ENCODE results near the gene PWWP2A.

PWWP2A gene

GRCh38 chr5:160166069-160166972 lies 47.1 kb upstream of the PWWP2A start:
- TF ChIP-seq CTCF (IDR thresholded peaks at IDR 0.05; ENCODE audit: insufficient read depth, low read length) (no peak), SPI1 (IDR thresholded peaks at IDR 0.05; ENCODE audit: borderline replicate concordance, low read depth) (no peak), REST (IDR thresholded peaks at IDR 0.05; ENCODE audit: insufficient replicate concordance, low read depth) (no peak), GABPA (IDR thresholded peaks at IDR 0.05; ENCODE audit: low read depth) (no peak), POLR2AphosphoS5 (IDR thresholded peaks at IDR 0.05; ENCODE audit: low read depth) (no peak)
- Histone ChIP-seq H3K4me3 (replicated peaks; ENCODE audit: insufficient read depth, low read length) (no peak overlapping the region), H3K27ac (replicated peaks) (no peak overlapping the region)

GRCh38 chr5:160165137-160166068 lies 46.2 kb upstream of the PWWP2A start:
- Histone ChIP-seq H3K4me3 (replicated peaks; ENCODE audit: insufficient read depth, low read length) (no peak overlapping the region), H3K27me3 (ENCODE audit: insufficient read depth, poor library complexity, severe bottlenecking) (no peaks in the 10 kb centered on the region), H3K27ac (replicated peaks) (no peak overlapping the region)
- TF ChIP-seq SPI1 (IDR thresholded peaks at IDR 0.05; ENCODE audit: borderline replicate concordance, low read depth), result no peak
- no peak for TF ChIP-seq CTCF (IDR thresholded peaks at IDR 0.05; ENCODE audit: insufficient read depth, low read length)
- TF ChIP-seq POLR2AphosphoS5 (IDR thresholded peaks at IDR 0.05; ENCODE audit: low read depth), result no peak
- no peak for TF ChIP-seq GABPA (IDR thresholded peaks at IDR 0.05; ENCODE audit: low read depth)
- TF ChIP-seq REST (IDR thresholded peaks at IDR 0.05; ENCODE audit: insufficient replicate concordance, low read depth), result no peak
- DNase-seq (ENCODE audit: low read depth in 1 of 2, low spot score in 1 of 2), result no peak

More at GRCh38 chr5:160166069-160166972, 47.1 kb upstream of the PWWP2A start:
- H3K27me3 ChIP-seq (ENCODE audit: insufficient read depth, poor library complexity, severe bottlenecking), result no peaks in the 10 kb centered on the region
- DNase-seq (ENCODE audit: low read depth in 1 of 2, low spot score in 1 of 2), result no peak

GRCh38 chr5:160162910-160163309 lies 43.7 kb upstream of the PWWP2A start:
- no peak for DNase-seq (ENCODE audit: low read depth in 1 of 2, low spot score in 1 of 2)
- H3K27ac ChIP-seq (replicated peaks), result no peak overlapping the region
- no peaks in the 10 kb centered on the region for H3K27me3 ChIP-seq (ENCODE audit: insufficient read depth, poor library complexity, severe bottlenecking)
- no peak for TF ChIP-seq REST (IDR thresholded peaks at IDR 0.05; ENCODE audit: insufficient replicate concordance, low read depth)
- no peak overlapping the region for H3K4me3 ChIP-seq (replicated peaks; ENCODE audit: insufficient read depth, low read length)
